Ramos (cell line): Measurements from ENCODE around the gene HLF.

Source experiments
- in situ Hi-C: fragments of 300-500 bp; cut with MboI; formaldehyde crosslinking; loops from one replicate; pipeline ENCODE4 v1.14.3; 2022; ENCODE audit warnings: low sequenced_read_pairs; ENCODE audit not compliant: unreplicated experiment

Gene HLF

DNA sequence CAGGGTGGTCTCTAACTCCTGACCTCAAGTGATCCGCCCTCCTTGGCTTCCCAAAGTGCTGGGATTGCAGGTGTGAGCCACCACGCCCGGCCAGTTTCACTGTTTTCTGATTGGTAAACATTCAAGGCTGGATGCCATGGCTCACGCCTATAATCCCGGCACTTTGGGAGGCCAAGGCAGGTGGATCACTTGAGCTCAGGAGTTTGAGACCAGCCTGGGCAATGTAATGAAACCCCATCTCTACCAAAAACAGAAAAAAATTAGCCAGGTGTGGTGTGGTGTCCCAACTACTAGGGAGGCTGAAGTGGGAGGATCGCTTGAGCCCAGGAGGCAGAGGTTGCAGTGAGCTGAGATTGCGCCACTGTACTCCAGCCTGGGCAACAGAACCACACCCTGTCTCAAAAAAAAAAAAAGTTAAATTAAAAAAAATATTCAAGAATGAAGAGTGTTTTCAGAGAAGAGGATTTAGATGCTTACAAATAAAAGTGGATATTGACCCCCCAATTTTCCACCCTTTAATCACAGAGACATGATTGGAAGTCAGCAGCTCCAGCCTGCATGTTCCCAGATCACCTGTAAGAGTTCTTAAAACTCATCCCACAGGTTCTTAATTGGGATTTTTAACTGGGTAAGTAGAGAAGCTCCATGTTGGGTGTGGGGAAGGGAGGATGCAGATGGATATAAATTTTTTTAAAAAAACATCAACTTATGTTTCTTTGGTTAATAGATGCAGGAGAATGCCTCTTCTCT, 23.8 kb downstream of the HLF start:
- in situ Hi-C loops: no loop called here

DNA sequence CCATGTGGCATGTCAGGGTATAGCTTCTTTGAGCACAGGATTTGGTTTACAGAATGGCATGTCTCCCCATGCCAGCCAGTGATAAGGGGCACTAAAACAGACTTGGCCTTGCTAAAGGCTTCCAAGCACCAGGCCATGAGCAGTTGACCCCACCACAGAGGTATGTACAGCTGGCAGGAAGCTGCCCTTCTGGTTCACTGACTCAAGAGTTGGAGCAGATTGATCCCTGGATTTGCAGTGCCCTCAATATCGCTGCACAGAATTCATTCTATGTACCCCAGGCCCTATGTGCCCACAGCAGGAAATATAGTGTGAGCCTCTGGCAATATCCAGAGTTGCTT, 24.3 kb downstream of the HLF start:
- in situ Hi-C loops: no loop called here

DNA sequence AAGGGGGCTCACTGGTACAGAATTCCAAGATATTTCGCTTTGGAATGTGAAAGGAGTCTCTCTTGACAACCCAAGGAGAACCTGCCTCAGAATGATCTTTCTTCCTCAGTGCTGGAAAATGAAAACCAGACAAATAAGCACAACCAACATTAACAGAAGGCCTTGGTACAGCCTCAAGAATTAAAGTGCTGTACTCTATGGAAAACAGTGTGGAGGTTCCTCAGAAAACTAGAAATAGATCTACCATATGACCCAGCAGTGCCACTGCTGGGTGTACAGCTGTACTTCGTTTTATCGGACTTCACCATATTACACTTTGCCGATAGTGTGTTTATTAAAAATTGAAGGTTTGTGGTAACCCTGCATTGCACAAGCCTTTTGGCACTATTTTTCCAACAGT, 25.2 kb downstream of the HLF start:
- in situ Hi-C loops: loop anchor here (10.0 kb wide), 1 partner anchor 295 kb away; no protein-coding TSS in a partner anchor

GRCh38 chr17:55290492-55291113, 25.8 kb downstream of the HLF start:
- in situ Hi-C loops: loop anchor here (10.0 kb wide), 1 partner anchor 296 kb away; no protein-coding TSS in a partner anchor

DNA sequence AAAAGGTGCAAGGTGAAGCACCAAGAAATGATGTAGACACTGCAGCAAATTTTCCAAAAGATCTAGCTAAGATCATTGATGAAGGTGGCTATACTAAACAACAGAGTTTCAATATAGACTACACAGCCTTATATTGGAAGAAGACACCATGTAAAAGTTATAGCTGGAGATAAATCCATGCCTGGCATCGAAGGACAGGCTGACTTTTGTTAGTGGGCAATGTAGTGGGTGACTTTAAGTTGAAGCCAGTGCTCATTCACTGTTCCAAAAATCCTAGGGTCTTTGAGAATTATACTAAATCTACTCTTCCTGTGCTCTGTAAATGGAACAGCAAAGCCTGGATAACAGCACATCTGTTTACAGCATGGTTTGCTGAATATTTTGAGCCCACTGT, 26.4 kb downstream of the HLF start:
- in situ Hi-C loops: loop anchor here (10.0 kb wide), 1 partner anchor 296 kb away; no protein-coding TSS in a partner anchor

GRCh38 chr17:55292094-55292493, 27.3 kb downstream of the HLF start:
- in situ Hi-C loops: loop anchor here (10.0 kb wide), 1 partner anchor 297 kb away; no protein-coding TSS in a partner anchor

- in situ Hi-C loops: loop anchor here (10.0 kb wide), 1 partner anchor 299 kb away; no protein-coding TSS in a partner anchor
Observed at GRCh38 chr17:55294042-55294751, 29.4 kb downstream of the HLF start.

GRCh38 chr17:55295411-55296170, 30.8 kb downstream of the HLF start:
- in situ Hi-C loops: loop anchor here (10.0 kb wide), 1 partner anchor 301 kb away; no protein-coding TSS in a partner anchor

- in situ Hi-C loops: loop anchor here (10.0 kb wide), 1 partner anchor 301 kb away; no protein-coding TSS in a partner anchor
Observed at GRCh38 chr17:55296171-55296695, 31.5 kb downstream of the HLF start.

- in situ Hi-C loops: loop anchor here (10.0 kb wide), 1 partner anchor 302 kb away; no protein-coding TSS in a partner anchor
Observed at GRCh38 chr17:55296699-55297098, 31.9 kb downstream of the HLF start.

DNA sequence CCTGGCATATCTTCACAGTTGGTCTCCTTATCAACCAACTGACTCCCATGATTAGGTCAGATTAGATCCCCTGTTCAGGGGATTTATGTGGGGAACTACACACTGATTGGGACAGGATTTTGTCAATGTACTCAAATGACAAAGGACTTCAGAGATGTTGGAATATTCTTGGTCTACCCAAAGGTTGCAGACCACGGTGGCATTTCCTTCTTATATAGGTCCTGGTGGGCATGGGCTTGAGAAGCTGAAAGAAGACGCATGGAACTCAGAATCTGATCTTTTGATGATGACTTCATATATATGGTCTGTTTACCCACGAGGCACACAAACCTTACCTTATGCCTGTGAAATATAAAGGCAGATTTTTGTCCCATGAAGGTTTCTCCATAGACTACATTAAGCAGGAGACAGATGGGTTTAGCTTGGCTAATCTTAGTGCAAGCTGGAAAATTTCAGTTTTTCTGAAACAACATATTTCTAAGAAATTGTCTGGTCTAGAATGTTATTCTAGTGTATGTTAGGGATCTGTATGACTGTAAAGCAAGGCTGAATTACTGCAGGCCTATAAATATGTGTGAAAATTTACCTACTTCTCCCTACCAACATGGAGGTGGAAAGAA, 33.5 kb downstream of the HLF start:
- in situ Hi-C loops: loop anchor here (10.0 kb wide), 1 partner anchor 303 kb away; no protein-coding TSS in a partner anchor

- in situ Hi-C loops: loop anchor here (10.0 kb wide), 1 partner anchor 304 kb away; no protein-coding TSS in a partner anchor
Observed at GRCh38 chr17:55299162-55299838, 34.5 kb downstream of the HLF start.

GRCh38 chr17:55299890-55300289, 35.1 kb downstream of the HLF start:
- in situ Hi-C loops: loop anchor here (10.0 kb wide), 1 partner anchor 305 kb away; no protein-coding TSS in a partner anchor

- in situ Hi-C loops: no loop called here
Observed at GRCh38 chr17:55300479-55301290, 35.9 kb downstream of the HLF start.

DNA sequence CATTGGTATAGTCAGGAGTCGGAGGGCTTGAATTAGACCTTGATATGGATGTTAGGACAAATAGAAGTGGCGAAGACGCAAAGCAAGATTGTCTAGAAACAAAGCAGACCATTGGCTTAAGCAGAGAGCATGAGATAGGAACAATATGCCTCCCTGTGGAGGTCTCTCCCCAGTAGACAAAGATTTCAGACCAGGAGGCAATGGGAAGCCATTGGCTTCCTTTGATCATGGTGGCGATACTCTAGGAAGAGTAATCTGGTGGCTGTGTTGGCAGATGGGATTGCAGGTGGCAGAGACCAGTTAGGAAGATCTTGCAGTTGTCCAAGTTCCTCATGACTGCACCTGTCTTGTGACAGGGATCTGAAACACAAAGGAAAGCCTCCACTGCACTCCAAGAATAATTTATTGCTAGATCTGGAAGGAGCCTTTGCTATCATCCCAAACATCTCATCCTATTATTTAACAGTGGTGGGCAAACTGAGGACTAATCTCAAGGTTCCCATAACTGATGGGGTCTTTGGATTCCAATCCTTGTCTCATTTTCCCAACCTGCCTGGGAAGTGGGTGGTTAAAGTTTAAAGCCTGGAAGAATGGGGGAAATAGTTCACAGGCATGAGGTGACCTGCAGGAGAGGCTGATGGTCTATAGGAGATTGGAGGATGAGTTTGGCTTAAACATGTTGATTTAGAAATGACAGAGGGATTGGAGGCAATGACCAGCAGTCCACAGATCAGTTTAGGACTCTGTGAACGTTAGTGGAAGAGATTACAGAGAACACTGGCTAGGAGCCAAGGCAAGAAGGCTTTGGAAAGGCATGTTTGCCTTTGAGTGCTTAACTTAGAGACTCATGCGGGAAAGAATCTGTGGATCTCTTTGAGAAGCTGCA, 37.0 kb downstream of the HLF start:
- in situ Hi-C loops: no loop called here

GRCh38 chr17:55302407-55302787, 37.6 kb downstream of the HLF start:
- in situ Hi-C loops: no loop called here

GRCh38 chr17:55303008-55303493, 38.3 kb downstream of the HLF start:
- in situ Hi-C loops: no loop called here
